HG02610 (cell line): ENCODE measurements around the gene LTC4S.
A peak's percentile ranks its signal among the peaks of the same experiment; 100 is the strongest.

ENCODE experiments used
- ATAC-seq: cut with Tn5 transposase; IDR thresholded peaks from one replicate; pipeline ENCODE4 v1.9.1; 2021; ENCODE audit warnings: mild to moderate bottlenecking, moderate library complexity; ENCODE audit not compliant: unreplicated experiment

Gene LTC4S

GRCh38 chr5:179795049-179795862 lies 1.5 kb downstream of the LTC4S start:
- ATAC-seq, result no peak

- ATAC-seq, result peak; percentile 71
These were observed 2.4 kb downstream of the LTC4S start for GRCh38 chr5:179795863-179796833.

- ATAC-seq, result no peak
These were observed 3.3 kb downstream of the LTC4S start for GRCh38 chr5:179796877-179797608.

GRCh38 chr5:179797741-179798140 lies 4.0 kb downstream of the LTC4S start:
- ATAC-seq, result no peak

GRCh38 chr5:179798144-179798770 lies 4.5 kb downstream of the LTC4S start:
- ATAC-seq, result no peak

DNA sequence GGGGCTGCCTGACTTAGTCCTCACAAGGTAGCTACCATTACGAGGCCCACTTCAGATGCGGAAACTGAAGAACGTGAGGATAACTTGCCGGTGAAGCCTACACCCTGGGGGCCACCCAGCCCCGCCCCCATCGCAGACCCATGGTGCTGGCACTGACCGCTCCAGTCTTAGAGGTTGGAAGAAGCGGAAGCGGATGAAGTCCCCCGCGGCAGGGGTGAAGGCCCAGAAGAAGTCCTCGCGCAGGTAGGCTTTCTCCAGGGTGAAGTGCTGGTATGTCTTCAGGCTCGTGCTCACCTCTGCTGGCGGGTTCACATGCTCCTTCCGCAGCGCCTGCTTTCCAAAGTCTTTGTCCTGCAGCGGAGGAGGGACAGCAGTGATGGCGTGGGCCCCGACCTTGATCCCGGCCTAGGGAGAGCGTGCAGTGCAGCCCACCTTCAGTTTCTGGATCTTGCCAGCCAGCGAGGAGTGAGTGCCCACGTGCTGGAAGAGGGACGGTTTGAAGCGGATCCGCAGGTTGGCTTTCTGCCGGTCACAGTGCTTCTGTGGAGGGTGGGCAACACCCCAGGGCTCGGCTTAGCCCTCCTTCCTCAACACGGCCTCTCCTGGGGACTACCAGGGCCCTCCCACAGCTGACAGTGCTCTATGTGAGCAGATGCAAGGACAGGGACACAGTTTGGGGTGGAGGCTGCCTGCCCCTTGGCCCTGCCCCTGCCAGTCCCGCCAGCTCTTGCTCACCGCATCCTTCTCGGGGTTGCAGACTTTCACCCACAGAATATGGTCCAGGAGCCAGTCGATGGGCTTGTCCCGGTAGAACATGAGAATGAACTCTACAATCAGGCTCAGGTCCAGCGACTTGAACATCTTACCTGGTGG lies 5.2 kb downstream of the LTC4S start:
- no peak for ATAC-seq

- ATAC-seq, result no peak
These were observed 5.8 kb downstream of the LTC4S start for GRCh38 chr5:179799644-179799973.

DNA sequence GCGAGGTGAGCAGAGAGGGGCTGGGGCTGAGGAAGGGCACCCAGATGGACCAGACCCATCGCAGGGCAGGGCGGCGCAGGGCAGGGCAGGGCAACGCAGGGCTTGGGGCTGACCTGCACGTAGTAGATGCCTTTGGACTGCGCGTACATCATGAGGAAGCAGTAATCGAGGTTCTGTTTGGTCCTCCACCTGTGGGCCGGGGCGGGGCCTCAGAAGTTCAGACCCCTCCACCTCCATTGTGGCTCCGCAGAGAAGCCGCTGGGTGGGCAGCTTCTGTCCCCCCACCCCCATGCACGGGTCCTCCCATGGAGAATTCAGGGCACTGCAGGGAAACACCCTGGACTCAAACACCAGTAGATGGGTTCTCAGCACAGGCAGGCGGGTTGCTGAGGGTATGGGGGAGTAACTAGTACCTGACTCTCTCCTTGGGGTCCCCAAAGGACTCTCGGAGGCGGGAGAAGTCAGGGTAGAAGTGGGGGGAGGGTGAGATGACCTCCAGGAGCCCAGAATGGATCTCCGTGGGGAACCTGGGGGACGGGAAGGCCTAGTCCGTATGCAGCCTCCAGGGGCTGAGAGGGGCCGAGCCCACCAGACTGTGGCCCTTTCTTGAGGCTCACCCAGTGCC lies 6.4 kb downstream of the LTC4S start:
- no peak for ATAC-seq

GRCh38 chr5:179800696-179801201 lies 7.0 kb downstream of the LTC4S start:
- ATAC-seq, result no peak

DNA sequence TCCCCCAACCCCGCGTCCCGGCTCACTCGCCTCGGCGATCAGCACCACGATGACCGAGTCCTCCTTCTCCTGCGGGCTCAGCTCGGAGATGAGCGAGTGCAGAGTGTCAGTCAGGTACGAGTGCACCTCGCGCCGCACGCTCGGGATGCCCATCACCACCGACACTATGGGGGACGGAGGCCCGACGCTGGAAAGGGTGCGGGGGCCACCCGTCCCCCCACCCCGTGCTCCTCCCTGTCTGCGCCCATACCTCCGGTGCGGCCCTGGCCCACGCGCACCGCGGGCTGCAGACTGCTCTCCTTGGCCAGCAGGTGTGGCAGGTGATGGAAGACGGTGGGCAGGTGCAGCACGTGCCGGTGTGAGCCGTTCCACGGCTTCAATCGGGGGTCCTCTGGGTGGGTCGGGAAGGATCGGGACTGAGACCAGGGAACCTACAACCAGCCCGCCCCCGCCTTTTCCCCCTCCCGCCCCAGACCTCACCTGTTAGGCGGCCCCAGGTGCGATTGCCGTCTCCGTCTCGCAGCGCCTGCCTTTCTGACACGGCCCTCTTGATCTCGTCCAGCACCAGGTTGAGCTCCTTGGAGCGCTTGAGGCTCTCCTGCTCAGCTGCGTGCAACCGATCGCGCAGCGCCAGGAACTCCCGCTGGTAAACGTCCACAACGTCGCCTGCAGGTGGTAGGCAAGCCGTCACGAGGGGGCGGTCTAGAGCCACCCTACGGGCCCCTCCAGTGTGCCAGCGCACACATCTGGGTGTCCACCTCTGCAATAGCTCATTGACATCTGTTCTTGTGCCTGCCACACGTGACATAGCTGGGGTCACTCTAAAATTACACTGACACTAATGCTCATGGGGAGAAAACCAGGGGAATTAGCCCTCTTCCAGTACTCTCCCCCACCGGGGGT lies 7.8 kb downstream of the LTC4S start:
- no peak for ATAC-seq

- no peak for ATAC-seq
These were observed 8.6 kb downstream of the LTC4S start for GRCh38 chr5:179802207-179802883.

DNA sequence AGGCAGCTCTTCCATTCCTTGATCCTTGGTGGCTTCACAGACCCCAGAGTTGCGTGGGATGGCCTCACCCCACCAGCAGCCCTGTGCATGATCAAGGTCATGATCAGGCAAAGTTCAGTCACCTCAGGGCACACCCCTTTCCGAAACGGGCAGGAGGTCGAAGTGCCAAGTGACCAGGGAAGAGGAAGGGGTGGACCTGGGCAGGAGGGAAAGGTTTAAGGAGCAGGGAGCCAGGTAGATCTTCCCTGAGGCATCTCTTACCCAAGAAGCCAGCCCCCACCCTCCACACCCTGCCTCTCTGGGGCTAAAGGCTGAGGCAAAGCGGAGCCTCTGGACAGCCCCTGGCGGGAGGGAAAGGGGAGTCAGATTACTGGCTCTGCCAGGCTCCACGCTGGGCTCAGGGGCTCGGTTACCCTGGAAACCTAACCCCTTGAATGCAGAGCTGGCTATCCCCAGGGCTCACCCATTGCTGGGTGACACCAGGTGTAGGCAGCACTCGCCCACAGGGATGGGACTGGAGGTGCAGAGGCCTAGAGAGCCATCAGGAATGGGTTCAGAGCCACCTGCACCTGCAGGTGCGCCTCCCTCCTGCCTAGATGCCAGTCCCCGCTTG lies 9.3 kb downstream of the LTC4S start:
- no peak for ATAC-seq

DNA sequence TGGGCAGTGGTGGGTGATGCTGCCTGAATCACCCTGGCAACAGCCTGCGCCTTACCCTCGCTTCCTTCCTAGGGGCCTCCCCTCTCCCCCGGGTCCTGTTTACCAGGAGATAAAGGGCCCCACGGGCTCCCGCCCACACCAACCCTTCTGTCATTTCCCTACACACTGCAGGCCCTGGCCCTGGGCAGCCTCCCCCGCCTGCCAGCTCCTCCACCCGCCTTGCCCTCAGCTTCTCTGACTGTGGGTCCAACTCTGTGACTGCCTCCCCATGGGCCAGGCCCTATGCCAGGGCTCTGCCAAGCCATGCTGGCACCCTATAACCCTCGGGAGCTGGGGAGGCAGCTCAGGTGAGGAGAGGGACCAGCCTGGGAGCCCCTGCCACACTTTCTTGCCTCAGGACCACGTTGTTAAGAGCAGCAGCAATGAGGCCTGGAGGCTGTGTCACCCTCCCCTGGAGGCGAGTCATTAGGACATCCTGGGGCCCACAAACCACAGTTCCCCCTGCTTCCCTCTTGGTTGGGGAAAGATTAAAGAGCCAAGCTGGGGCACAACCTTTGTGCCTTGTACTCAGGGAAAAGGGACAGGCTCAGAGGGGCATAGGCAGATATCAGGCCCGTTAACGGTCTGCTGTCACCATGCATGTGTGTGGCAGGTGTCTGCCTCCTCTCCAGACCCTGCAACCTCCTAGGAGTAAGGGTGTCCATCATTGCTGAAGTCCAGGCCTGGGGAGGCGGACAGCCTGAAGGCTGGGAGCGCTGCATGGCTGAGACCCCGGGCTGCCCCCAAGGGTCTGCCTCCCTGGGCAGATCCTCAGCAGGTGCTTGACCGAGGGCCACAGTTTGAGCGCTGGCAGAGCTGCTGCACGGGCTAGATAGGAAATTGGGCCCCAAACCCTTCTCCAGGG lies 10.1 kb downstream of the LTC4S start:
- ATAC-seq, result no peak

- no peak for ATAC-seq
These were observed 10.8 kb downstream of the LTC4S start for GRCh38 chr5:179804555-179804947.

GRCh38 chr5:179805070-179805528 lies 11.3 kb downstream of the LTC4S start:
- no peak for ATAC-seq
